MM.1S (cell line): Measurements from ENCODE around the gene HS2ST1.

Experiments used
- EZH2 ChIP-seq: fragments of 300-600 bp; sonication (generic); optimal IDR thresholded peaks from 2 replicates; pipeline ENCODE3; 2017; ENCODE audit warnings: low read depth, mild to moderate bottlenecking, antibody characterized with exemption, low read length, mixed read lengths
- TF ChIP-seq, protein P1 (sequence below): fragments of 300-600 bp; sonication (generic); IDR thresholded peaks from 2 replicates; pipeline ENCODE4 v1.5.1; 2016; ENCODE audit warnings: antibody characterized with exemption, low read length, mixed read lengths

- TF ChIP-seq, protein P1, sequence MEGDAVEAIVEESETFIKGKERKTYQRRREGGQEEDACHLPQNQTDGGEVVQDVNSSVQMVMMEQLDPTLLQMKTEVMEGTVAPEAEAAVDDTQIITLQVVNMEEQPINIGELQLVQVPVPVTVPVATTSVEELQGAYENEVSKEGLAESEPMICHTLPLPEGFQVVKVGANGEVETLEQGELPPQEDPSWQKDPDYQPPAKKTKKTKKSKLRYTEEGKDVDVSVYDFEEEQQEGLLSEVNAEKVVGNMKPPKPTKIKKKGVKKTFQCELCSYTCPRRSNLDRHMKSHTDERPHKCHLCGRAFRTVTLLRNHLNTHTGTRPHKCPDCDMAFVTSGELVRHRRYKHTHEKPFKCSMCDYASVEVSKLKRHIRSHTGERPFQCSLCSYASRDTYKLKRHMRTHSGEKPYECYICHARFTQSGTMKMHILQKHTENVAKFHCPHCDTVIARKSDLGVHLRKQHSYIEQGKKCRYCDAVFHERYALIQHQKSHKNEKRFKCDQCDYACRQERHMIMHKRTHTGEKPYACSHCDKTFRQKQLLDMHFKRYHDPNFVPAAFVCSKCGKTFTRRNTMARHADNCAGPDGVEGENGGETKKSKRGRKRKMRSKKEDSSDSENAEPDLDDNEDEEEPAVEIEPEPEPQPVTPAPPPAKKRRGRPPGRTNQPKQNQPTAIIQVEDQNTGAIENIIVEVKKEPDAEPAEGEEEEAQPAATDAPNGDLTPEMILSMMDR, result peak; percentile 53
- TF ChIP-seq EZH2, result no peak
These were observed 110.6 kb downstream of the HS2ST1 start for GRCh38 chr1:87024936-87025540.
